GM18520 (cell line): ENCODE measurements around the gene TCOF1.
"Not testable (repeated sequence)": the region's sequence is repeated elsewhere in the genome, so short reads cannot be mapped to it uniquely, and the experiment has no call there.

ENCODE experiments used
- ATAC-seq: cut with Tn5 transposase; IDR thresholded peaks from one replicate; pipeline ENCODE4 v1.9.1; 2021; ENCODE audit not compliant: unreplicated experiment

Gene TCOF1

GRCh38 chr5:150413902-150414790 is 56.6 kb downstream of the TCOF1 start:
- not testable (repeated sequence) for ATAC-seq

GRCh38 chr5:150419630-150420270 is 62.3 kb downstream of the TCOF1 start:
- no peak for ATAC-seq

- no peak for ATAC-seq
Measured at GRCh38 chr5:150422075-150422474, 64.6 kb downstream of the TCOF1 start.

- no peak for ATAC-seq
Measured at GRCh38 chr5:150422758-150423157, 65.3 kb downstream of the TCOF1 start.

- not testable (repeated sequence) for ATAC-seq
Measured at GRCh38 chr5:150426165-150426564, 68.7 kb downstream of the TCOF1 start.

GRCh38 chr5:150428106-150428876 is 70.8 kb downstream of the TCOF1 start:
- ATAC-seq, result no peak

GRCh38 chr5:150428978-150429377 is 71.5 kb downstream of the TCOF1 start:
- no peak for ATAC-seq

- no peak for ATAC-seq
Measured at GRCh38 chr5:150429410-150429873, 71.9 kb downstream of the TCOF1 start.

GRCh38 chr5:150431048-150431447 is 73.6 kb downstream of the TCOF1 start:
- ATAC-seq, result no peak

GRCh38 chr5:150431574-150431973 is 74.1 kb downstream of the TCOF1 start:
- no peak for ATAC-seq

GRCh38 chr5:150434464-150434863 is 77.0 kb downstream of the TCOF1 start:
- ATAC-seq, result no peak

- ATAC-seq, result peak; percentile 93
Measured at GRCh38 chr5:150436141-150436680, 78.7 kb downstream of the TCOF1 start.

- ATAC-seq, result no peak
Measured at GRCh38 chr5:150438873-150439546, 81.5 kb downstream of the TCOF1 start.

- no peak for ATAC-seq
Measured at GRCh38 chr5:150440948-150441812, 83.7 kb downstream of the TCOF1 start.

GRCh38 chr5:150441813-150442698 is 84.6 kb downstream of the TCOF1 start:
- no peak for ATAC-seq

GRCh38 chr5:150442699-150443080 is 85.2 kb downstream of the TCOF1 start:
- ATAC-seq, result no peak

- no peak for ATAC-seq
Measured at GRCh38 chr5:150443242-150444075, 86.0 kb downstream of the TCOF1 start.

GRCh38 chr5:150444770-150445169 is 87.3 kb downstream of the TCOF1 start:
- no peak for ATAC-seq
